Measurements from ENCODE around the gene FARS2.
A peak's percentile ranks its signal among the peaks of the same experiment; 100 is the strongest.
"Not testable (repeated sequence)": the region's sequence is repeated elsewhere in the genome, so short reads cannot be mapped to it uniquely, and the experiment has no call there.

The FARS2 gene

DNA sequence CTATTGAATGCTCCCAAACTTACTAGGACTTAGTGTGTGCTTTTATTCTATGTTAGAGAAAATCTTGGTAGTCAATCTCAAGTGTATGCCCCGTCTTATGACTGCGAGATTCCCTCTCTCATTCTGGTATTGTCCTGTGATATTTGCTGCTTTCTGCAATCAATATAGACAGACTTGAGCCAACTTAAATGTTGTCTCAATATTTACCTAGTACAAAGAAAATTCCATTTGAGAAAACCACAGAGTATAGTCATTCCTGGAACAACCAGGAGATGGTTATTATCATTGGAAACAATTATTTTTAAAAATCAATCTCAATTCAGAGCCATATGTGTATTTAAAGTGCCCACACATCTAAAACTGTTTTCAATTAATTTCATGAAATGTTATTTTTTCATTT is 415.4 kb downstream of the FARS2 start:
- DNase-seq = no peak

DNA sequence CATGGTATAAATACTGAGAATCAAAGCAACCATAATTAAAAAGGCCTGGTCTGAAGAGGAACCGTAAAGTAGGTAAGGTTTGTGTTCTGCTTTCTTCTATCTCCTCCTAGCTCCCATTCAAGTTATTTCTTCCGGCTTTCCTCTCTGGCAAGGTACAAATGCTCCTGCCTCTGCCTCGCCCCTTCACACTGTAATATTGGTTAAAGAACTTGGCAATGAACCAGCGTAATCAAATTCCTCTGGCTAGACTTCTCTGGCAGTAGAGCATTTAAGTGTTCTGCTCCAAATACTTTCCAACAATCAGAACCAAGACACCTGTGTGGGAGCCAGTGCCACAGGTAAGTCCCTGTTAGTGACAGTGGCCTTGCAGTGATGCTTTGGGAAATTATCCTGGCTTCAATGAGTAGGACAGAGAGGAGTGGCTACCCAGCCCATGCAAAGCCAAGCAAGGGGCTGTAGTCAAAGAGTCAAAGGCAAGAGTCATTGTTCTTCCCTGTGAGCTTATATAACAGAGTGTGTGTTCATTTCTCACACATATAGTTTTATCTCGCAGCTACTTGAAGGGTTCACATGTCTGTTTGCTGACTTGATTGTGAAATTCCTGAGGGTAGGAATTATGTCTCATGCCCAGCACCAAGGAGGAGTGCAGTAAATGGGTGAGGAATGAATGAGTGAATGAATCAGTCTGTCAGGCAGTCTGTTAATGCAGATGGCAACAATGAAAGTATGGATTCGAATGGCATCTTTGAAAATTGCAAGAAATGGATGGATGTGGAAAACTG is 416.1 kb downstream of the FARS2 start:
- no peak for DNase-seq

DNA sequence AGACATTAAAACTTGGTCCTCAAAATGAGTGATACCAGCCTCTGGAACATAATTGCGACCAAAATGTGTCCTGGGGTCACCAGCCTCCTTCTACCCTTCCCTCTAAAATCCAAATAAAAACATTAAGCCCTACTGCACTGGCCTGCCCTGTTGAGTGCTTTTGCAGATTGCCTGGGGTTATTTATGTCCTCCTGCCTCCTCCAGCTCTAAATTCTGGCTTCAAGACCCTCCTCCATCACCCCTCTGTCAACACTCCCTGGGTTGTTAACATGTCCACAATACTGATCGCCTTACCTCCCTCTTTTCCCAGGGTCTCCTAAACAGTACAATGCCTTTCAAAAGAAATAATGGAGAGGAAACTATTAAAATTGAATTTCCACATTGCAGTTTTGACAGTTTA is 418.0 kb downstream of the FARS2 start:
- DNase-seq = no peak

DNA sequence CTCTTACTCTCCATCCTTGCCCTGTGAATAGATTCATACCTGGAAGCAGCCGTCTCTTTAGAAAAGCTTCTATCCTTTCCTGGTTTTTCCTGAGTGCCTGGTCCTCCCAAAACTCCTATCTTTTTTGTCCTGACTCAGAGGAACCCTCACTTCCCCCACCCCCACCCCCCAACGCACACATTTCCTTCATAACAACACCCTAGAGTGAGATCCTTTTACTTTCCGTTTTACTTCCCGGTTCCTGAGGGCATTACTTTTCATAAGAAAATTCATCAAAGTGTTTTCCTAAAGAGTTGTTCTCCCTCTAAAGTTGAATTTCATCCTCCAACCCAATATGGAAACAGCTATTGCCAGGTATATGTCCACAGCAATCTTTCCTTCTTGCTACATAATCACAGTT is 418.4 kb downstream of the FARS2 start:
- DNase-seq = no peak

DNA sequence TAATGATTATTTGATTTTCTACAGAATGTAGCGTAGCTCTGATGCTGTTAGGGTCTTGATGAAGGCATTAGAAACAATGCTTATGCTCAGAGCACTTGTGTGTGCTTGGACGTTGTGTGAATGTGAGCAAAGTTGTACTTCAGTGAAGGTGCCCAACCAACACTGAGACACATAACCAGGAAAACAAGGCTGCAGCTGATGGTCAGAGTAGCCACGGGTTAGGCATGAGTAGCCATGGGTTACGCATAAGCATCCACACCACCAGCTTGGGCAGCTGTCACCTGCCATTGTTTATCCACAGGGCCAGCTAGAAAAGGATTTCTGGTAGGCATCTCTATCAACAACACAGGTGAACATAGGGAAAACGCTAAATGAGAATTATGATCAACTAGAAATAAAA is 418.8 kb downstream of the FARS2 start:
- DNase-seq = no peak

DNA sequence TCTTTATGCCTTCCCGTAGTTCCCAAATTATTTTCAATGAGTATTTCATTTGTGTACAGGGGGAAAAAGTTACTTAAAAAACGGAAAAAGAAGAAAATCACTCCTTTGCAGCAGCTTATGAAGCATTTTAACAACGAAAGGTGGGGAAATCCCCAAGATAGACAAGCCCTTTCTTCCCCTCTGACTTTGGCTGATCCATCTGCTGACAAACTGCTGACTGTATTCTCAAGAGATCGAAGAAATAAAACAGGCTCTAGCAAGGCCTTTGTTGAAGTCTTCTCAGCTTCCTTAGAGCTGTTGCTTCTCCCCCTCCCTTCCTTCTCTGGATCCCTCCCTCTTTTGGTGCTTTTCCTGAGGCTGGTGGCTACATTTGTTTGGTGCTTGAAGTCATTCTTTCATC is 420.2 kb downstream of the FARS2 start:
- no peak for DNase-seq

DNA sequence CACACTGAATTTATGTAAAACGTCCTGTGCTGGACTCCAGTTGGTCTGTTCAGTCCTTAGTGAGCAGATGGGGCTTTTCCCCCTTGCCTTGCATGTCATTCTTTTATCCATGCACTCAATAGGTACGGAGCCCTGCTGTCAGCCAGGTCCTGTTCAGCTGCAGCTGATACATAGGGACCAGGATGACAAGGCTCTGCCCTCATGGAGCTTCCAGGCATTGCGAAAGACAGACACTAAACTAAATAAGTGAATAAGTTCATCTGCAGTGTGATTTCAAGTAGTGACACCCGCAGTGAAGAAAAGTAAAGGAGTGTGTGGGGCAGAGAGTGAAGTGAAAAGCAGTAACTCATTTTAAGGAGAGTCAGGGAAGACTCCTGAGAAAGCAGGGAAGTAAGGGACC is 421.2 kb downstream of the FARS2 start:
- no peak for DNase-seq

DNA sequence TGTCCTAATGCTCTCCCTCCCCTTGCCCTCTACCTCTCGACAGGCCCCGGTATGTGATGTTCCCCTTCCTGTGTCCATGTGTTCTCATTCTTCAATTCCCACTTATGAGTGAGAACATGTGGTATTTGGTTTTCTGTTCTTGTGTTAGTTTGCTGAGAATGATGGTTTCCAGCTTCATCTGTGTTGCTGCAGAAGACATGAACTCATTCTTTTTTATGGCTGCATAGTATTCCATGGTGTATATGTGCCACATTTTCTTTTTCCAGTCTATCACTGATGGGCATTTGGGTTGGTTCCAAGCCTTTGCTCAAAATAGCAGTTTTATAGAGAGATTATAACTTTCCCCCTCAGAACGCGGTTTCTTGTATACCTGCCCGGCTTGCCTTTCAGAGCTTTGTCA is 422.4 kb downstream of the FARS2 start:
- DNase-seq = not testable (repeated sequence)

DNA sequence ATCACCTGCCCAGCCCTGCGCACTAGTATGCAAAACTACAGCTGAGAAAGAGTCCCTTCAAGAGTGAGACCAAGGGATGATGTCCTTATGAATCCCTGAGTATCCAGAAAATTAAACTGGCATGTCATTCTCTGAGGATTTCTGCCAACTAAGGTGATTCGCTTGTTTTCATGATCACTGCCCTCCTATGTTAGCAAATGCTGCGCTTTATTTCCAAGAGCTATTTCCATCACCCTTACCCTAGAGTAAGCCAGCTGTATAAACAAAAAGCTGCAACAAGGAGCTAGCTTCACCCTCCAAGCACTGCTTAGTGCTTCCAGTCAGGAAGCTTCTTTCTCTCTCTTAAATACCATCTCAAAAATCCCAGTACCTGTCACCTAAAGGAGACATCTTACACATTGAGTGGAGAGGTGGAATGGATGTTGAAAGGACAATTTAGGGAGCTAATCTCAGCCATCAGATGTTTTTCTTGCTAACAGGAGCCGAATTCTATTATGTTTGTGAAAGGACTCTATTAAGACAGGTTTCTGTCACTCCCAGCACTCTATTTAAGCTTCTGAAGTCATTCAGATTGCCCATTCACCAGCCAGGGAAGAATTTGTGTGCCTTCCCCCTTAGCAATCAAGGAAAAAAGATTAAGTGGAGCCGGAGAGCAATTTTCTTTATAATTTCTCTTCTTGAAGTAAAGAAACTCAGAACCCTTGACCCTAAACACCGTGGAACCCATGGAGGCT is 423.2 kb downstream of the FARS2 start:
- no peak for DNase-seq

DNA sequence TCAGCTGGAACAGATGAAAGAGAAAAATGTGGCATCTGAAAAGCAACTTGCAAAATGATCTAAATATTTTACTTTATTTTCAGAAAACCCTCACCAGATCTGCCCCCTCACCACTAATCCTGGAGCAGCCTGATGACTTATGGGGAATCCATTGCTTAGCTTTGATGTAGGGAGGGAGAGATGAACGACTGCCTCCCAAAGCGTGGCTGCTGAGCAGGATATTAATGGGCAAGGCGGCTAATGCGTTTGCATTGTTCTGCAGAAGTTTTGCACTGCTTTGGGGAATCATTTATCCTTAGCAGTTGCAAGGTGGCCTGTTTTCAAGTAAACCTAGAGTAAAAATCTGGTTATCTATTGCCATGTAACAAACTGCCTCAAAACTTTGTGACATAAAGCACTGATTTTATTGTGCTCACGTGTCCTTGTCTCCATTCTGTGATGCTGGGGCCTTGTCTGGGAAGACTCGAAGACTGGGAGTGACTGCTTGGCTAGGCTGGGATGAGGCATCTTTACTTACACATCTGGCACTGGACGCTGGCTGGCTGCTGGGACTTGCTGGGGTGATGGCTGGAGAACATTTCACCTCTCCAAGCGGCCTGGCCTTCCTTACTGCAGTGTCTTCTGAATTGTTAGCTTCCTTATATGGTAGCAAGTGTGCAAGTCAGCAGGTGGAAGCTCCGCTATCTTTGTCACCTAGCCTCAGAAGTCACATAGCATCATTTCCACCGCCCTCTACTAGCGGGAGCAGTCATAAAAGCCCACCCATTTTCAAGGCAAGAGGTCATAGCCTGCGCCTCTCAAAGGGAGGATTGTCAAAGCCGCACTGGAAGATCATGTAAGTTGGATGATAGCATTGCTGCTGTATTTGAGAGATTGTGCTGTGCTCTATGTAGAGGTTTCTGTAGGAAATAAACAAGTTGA is 432.2 kb downstream of the FARS2 start:
- no peak for DNase-seq

DNA sequence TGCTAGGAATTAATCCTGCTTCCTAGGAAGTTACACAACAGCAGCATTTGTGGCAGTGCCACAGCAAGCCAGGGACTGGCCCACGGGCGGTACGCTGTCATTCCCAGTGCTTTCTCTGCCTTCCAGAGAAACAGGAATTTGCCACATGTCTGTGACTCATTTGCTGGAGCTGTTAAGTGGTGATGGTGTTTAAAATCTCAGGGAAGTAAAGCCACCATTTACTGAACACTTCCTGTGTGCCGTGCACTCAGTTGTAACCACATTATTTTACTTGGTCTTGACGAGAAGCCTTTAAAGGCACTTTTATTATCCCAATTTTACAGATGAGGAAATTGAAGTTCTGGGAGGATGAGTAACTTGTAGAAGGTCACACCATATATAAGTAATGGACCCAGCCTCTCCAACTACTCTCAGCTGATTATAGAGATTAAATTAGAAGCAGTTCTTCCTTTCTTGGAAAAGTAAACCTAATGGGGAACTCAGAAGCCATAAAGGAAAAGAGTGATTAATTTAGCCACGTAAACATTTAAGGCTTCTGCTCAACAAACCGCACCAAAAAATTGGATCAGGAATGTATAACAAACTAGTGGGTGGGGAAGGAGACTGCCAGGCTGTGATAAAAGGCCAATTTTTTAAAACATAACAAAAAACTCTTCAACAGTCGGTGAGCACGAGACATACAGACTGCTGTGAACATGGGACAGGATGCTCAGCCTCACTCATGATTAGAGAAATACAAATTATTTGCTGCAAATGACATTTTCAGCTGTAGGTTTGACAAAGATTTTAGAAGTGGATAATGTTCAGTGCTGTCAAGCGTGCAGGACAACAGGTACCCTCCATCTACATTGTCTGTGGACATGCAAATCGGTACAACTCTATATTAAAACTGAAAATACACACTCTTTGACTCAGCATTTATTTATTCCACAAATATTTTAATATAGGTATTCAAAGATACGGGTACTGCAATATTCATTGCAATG is 434.2 kb downstream of the FARS2 start:
- DNase-seq = peak; percentile 54

DNA sequence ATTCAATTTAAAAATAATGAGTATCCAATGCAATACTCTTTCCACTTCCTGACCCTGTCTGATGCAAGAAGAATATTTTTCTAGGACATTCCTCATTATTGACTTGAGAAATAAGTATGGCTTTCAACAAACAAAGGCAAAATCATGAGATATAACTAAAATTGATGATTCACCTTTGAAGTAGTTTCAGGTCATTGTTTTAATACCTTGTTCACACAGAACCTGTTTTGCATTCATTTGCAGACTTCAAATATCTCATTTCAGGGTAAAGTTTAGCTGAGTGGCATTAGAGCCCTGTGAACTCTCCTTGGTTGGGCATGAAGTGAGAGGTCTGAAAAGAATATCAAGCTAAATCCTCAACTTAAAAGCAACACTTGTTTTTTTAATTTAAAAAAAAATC is 436.2 kb downstream of the FARS2 start:
- DNase-seq = no peak

DNA sequence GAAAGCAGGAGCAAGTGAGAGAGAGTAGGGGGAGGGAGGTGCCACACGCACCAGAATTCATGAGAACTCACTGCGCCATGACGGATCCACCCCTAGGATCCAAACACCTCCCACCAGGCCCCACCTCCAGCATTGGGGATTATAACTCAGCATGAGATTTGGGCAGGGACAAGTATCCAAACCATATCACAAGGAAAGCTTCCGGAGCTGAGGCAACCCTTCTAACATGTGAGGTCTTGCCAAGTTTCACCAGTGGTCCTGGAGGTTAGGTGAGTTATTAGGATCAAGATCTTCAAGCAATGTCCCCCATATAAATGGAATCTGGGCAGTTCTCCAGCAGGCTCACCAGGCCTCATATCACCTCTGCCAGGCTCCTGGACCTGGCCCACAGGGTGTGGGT is 437.0 kb downstream of the FARS2 start:
- no peak for DNase-seq

DNA sequence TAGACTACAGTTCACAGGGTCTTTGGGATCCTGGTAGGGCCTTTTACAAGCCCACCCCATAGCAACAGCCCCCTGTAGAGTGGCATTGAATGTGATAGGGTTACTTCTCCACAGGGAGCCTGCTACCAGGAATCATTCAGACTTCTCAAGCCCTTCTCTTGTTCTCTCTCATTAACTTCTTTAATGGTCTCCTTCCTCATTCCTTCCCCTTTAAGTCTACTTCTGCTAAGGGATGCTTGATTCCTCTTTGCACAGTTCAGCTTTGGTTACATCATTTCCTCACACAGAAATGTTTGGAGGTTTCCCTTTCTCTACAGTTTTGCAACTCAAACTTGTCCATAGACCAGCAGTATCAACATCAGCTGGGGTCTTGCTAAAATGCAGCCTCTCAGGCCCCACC is 437.8 kb downstream of the FARS2 start:
- not testable (repeated sequence) for DNase-seq

DNA sequence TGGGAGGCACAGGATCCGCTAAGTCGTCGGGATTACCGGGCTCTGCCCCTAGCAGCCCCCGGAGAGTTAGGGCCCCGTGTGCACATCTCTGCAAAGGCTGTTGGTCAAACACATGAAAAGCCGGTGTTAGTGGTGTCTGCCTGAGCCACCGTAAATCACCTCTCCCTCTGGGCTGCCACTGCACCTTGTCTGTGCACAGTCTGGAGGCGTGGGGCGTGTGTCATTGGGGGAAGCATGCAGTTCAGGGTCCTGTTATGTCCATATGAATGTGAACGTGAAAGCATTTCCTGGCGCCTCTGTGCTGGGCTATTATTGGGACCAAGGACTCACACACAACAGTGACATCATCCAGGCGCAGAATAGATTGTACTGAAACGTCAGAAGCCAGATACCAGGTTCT is 439.9 kb downstream of the FARS2 start:
- DNase-seq = no peak

DNA sequence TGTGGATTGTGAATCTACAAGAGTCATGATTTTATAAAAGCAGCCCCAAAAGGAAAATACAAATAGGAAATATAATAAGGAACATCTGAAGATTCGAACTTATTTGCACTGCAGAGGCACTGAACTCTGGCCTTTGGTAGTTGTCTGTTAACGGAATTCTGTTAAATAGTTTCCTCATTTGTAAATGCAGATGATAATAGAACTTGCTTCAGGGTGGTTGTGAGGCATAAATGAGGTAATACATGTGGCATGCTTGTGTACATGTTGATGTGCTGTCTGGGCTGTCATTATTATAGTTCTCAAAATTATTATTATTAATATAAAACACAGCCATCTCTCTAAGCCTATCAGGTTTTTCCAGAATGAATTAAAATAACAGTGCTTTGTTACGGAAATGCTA is 443.4 kb downstream of the FARS2 start:
- no peak for DNase-seq

DNA sequence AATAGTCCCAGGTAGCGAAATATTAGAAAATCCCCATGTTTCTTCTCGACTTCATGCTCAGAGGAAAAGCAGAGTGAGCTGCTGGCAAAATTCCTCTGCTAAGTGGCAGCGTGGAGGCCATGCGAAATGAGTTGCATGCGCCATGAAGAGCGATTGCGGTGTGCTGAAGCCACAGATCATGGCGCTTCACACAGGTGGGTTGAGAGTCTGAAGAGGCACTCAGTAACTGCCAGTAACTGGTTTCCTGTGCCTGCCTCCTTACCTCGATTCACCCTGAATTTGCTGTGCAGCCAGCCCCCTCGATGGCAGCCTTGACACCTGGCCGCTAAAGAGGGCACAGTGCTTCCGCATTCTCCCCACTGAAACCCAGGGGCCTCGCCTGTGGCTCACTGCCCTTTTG is 443.9 kb downstream of the FARS2 start:
- no peak for DNase-seq

DNA sequence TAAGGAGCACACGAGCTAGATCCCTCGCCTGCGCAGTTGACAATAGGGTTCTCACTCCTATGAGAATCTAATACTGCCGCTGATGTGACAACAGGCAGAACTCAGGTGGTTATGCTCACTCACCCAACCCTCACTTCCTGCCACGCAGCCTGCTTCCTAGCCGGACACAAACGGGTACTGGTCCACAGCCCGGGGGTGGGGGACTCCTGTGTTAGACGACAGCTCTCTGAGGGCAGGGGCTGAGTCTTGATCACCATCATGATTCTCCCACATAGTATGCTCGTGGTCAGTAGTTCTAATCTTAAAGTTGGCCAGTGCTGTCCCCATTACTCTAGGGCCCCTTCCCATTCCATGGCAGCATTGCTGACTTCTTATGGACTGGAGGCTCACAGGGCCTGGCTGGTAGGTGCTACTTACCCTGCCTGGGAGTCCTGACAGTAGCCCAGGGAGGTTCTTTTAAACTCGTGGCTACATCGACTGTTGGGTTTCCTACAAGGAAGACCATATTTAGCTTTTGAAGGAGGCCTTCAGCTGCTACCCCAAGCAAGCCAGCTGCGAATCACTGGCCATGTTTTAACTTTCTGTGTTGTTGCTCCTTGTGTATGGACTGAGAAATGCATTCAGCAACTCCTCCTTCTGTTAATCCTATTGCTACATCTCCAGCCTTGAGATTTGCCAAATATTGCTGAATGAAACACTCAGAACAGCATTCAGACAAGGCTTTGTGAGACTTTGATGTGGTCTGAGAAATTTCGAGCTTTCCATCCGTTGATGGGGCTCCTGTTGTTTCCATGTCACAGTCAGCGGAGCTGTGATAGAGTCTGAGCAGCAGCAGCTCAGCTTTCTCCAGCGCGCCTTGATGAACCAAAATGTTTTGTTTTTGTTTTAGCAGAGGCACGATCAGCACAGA is 445.1 kb downstream of the FARS2 start:
- no peak for DNase-seq

DNA sequence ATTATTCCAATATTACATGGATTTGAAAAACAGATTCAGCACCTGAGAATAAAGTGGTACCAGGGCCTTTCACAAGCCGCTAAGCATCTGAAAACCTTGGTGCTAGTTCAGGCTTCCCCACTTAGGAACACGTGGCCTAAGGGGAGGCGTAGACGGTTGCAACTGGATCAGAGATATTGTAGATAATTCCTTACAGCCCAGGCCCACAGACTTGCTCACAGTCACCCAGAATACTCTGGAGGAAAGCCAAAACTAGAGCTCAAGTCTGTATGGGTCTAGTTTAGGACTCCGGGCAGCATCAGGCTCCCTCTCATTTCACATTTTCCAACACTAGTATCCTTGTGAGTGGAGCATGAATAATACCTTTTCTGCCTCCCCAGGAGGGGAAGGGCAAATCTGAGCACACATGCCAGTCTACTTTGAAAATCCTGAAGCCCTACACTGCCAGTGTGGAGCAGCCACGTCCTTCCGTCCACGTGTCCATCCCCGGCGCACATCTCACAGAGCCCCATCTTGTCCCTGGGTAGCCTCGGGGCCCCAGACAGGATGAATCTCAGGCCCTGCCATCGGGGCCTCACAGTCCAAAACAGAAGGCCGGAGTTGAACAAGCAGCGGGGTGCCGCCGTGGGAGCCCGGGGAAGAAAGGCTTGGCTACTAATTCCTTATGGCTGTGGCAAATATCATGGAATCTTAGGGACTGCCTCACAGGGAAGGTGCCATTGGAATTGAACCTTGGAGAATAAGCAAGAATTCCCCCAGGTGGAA is 446.1 kb downstream of the FARS2 start:
- no peak for DNase-seq

DNA sequence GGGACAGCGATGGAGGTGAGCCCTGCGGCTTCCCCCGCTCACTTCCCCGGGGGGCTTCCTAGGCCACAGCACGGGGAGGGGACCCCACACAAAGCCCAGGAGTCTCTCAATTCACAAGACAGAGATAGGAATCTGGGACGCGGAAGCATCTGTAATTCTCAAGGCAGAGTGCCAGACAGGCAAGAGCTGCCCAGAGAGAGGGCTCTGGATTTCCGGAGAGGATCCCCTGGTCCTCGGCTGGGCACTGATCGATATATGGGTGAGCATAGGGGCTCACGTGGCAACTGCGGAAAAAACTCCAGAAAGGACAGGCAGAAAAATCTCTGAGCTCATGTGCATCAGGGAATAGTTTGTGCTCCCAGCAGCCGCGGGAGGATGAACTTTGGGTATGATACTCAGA is 449.2 kb downstream of the FARS2 start:
- DNase-seq = no peak
